HG03175 (cell line): ENCODE data around the gene DOCK1.

Source experiments
- ATAC-seq: cut with Tn5 transposase; IDR thresholded peaks from one replicate; pipeline ENCODE4 v1.9.1; 2021; ENCODE audit warnings: mild to moderate bottlenecking, moderate library complexity; ENCODE audit not compliant: unreplicated experiment

Gene DOCK1

DNA sequence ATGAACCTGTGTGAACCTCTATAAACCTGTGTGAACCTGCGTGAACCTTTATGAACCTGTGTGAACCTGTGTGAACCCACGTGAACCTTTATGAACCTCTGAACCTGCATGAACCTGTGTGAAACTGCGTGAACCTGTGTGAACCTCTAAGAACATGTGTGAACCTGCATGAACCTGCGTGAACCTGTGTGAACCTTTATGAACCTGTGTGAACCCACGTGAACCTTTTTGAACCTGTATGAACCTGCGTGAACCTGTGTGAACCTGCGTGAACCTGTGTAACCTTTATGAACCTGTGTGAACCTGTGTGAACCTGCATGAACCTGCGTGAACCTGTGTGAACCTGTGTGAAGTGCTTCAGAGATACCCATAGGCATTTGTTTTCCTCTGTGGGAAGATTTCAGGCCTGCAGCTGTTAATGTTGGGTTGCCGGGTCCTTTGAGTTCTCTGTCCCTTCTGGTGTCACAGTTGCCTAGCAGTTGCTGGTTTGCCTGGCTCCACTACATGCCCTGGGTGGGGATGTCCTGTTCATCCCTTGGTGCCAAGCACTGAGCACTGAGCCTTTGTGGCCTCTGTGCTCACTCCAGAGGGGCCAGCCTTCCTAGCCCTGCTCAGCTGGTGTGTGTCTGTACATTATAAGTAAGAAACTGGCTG is 97.9 kb downstream of the DOCK1 start:
- no peak for ATAC-seq

DNA sequence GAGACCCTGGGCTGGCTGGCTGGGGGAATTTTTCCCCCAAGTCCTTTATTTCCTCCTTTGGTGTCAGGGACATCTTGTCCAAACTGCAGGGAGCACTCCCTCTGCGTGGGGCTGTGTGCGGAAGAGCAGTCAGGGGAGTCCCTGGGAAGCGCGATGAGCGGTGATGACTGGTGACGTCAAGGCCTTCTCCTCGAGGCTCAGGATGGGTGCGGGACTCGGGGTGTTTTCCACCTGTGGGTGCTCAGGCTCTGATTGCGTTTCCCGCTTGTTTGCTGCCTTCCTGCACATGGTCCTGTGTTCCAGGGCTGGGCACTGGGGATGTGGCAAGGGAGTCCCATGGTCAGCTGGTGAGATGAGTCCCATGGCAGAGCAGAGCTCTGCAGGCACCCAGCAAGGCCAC is 101.2 kb downstream of the DOCK1 start:
- no peak for ATAC-seq

DNA sequence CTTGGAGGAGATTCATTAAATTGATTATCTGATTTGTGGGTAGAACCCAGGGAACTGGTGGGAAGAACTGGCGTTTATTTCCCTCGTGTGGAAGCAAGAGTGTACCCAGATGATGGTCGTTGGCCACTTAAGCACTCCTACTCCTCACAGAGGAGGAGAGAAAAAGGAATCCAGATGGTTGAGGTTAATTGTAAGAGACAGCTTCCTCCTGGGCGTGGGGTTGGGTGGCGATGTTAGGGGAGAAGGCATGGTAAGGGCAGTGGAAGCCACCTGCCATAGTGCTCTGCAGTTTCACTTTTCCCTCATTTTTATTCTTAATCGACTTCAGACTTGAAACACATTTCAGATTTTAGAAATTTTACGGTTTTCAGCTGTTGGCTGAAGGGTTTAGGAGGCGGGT is 104.1 kb downstream of the DOCK1 start:
- ATAC-seq: no peak

DNA sequence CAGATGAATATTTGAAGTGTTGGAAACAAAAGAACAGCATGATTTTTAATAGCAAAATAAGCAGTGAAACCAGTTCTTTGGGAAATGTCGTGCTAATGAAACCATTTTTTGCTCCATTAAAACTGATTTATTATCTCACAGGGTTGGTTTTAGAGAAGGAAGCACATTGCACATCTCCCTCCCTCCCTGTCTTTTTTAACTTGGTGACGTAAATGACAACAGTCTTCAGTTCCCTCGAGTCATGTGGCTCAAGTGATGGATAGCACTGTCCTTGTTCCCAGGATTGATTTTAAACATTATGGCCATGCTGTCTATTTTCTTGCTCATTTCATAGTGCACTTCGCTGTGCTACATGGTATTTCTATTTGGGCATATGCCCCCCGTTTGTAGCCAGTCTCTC is 105.9 kb downstream of the DOCK1 start:
- no peak for ATAC-seq

DNA sequence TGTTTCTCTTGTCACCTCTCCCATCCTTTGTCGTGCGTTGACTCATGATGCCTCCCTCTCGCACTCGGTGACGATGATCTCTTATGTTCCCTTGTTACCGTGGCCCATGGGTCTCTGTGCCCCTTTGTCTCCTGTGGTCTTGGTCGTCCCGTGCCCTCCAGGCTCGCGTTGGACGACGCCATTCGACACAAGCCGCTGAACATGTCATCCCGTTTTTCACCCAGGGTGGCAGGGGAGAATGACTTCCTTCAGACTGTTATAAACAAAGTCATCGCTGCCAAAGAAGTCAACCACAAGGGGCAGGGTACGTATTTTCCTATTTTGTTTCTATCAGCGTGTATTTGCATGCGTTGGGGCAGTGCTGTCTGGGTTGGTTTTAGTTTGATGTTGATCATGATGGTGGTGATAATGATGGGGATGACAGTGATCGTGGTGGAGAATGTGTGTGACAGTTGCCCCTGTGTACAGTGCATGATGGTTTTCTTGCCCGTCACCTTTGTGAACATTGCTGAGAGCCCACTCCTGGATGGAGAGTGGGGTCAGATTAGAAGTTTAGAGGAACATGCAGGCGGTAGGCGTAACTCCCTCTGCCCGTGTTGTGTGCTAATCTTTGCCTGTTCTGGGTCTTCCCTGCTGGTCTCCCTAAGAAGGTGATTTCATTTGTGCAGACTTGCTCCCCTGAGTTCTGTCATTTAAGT is 107.0 kb downstream of the DOCK1 start:
- no peak for ATAC-seq

DNA sequence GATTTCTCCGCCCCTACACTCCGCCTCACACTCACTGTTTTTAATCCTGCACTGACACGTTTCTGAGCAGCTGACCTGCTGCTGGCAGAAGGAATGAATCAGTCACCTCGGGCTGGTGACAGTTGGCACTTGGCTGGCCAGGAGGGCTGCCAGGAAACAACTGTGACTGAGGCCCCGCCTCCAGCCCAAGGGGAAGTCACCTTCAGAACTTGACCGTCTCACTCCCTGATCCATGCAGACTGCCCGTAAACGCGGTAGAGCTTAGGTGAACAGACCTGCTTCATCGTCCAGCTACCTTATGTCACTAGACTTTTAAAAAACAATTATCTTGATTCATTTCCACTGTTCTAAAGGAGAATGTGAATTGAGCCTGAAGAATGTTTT is 107.5 kb downstream of the DOCK1 start:
- ATAC-seq: no peak

DNA sequence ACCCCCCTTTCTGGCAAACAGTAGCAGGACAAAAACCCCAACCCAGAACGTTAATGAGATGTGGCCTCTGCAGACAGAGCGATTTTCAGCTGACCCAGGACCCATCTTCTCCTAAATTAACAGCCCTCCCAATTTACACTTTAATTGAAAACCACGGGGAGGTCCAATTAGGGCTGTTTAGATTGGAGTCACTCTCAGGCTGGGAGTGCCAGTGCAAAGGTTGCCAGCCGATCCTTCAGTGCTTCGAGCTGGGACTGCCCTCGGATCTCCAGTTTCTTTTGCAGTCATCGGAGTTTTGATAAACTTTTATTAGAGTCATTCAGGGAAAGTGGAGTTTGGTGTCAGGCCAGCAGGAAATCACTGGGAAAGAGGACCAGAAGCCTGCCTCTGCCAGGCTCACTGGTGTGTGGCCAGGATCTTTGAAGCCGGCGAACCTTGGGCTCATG is 108.0 kb downstream of the DOCK1 start:
- ATAC-seq: no peak

DNA sequence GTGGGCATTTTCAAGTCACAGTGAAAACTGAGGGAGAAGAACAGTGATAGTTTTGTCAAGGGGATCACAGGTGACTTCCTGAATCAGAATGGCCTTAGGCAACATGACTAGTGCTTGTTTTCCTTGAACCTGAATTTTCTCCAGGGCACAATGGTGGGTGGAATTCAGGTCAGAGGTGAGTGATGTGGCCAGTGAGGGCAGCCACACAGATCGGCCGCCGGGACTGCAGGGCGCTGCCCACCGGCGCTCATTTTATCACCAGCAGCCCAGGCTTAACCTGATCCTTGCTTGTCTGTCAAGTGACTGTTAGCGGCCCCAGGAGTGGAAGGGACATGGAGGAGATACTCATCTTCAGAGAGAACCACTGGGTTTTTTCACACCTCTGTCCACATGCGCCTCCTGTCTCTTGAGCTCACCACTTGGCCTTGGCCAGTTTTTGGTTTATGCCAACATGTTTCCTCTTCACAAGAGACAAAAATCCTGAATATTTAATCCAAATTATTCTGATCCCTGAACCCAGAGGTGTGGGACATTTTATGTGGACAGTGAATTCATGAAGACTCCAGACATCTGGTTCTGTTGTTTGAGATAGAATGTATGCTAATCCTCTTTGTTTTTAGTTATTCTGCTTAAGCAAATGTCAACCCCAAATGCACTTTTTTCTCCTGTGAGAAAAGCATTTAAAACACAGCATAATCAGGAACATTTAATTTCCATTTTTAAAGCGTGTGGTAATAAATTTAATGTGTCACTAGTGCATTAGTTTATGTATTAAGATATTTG is 108.7 kb downstream of the DOCK1 start:
- ATAC-seq: no peak

DNA sequence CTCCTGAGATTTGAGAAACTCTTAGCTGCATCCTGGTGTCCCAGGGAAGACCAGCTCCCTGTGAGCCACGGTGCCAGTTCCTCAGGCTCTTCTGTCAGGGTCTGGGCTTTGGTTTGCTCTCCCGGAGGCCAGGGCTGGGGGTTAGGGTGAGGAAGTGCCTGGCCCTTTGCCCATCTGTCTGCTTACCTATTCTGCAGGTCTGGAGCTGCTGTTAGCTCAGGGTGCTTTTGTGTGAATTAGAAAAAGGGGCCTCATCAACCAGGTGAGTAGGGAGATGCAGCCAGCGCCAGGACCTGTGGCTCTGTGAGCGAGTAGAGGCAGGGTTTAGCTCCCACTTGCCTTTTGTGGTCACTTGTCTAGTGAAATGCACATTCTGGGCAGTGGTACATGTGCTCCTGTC is 109.4 kb downstream of the DOCK1 start:
- ATAC-seq: no peak

DNA sequence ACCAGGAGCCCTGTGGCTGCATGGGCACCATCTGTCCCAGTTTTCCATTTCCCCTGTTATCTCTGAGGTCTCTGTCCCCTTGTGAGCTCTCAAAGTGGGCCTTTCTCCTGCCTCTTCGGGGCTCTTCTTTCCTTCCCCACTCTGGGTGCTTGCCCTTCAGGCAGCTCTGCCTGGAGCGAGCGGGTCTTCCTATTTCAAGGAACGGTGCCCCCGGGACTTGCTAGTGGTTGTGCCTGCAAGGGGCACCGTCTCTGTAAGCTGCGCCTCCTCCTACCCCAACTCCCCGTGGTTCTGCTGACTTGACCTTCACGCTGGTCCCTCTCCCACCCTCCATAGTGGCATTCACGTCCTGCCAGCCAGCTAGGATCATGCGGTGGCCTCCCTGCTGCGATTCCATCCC is 110.1 kb downstream of the DOCK1 start:
- no peak for ATAC-seq

DNA sequence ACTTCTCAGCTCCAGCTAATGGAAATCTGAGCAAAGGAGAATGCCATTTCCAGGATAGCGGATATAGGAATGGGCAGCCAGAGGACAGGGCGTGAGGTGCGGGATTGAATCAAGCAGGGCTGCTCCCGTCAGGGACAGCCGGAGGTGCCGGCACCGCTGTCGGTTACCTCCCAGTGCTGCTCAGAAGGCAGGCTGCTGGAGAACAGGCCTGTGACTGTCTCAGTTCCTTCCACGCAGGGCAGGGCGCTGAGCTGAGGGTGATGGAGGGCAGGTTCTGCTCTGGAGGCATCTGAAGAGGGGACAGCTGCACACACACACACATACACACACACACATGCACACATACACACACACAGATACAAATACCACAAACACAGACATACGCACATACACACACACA is 111.1 kb downstream of the DOCK1 start:
- ATAC-seq: no peak

DNA sequence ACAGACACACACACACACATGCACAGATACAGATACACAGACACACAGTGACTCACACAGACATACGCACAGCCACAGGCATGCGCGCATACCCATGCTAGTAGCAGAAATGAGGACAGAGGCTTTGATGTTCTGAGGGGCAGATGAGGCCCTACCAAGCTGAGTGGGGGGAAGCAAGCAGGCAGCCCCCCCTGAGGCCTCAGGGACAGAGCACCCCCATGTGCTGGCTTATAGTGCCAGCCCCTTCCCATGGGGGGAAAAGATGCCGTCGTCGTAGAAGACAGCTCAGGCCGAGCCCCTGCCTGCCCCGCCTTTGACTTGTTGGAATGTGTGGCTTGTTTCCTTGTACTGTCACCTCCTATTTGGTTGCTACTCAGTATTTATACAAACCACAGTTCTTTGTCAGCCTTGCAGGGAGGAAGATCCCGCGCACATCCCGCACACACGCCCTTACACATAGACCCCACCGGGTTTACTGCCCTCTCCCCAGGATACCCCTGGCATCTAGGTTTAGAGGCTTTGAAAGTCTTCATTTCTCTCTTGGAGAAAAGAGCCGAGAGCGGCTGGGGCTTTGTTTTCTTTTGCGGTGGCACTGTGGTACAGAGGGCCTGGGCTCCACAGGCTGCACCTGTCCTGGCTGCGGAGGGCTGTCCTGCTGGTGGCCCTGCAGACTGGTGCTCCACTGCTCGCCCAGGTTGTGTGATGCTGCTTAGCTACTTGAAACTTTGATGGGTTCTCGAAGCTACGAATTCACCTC is 112.5 kb downstream of the DOCK1 start:
- no peak for ATAC-seq

DNA sequence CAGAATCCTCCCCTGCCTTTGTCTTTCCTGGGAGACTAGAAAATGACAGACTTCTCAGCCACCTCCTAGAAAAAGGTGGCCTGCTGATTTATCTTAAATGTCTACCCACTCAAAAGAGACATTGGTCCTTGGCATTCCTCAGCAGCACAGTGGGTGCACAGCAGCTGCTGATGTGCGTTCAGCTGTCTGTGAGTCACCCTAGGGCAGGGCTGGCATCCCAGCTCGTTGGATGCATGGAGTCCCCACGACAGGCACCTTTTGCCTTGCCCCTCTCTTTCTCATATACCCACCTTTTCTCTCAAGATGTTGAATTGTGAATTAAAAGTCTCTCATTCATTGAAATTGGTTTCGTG is 113.0 kb downstream of the DOCK1 start:
- no peak for ATAC-seq

DNA sequence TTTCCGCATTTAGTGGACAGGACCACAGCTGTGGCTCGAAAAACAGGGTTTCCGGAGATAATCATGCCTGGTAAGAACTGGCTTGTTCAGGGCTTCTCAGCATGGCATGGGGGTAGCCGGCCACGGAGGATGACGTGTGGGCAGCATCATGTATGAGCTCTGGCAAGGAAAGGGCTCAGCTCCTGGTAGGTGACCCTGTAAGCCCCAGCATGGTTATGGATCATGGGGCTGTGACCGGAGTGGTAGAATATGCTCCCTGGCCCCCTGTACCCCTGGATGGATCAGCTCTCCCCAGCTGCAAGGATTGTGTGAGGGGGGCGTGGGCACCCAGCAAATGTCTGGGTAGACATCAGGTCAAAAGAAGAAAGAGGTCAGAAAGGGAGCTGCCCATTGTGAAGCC is 113.5 kb downstream of the DOCK1 start:
- ATAC-seq: no peak

DNA sequence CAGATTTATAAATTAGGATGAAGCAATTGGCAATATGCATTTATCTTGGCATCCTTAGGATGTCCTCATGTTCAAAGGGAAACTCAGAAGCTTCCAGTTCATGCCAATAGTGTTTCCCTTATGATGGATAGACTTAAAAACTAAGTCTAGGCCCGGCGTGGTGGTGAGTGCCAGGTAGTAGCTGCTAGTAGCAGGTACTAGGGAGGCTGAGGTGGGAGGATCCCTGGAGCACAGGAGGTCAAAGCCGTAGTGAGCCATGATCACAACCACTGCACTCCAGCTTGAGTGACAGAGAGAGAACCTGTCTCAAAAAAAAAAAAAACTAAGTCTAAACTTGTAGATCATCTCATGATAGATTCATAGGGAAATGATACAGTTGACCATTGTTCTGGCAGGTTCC is 115.0 kb downstream of the DOCK1 start:
- no peak for ATAC-seq

DNA sequence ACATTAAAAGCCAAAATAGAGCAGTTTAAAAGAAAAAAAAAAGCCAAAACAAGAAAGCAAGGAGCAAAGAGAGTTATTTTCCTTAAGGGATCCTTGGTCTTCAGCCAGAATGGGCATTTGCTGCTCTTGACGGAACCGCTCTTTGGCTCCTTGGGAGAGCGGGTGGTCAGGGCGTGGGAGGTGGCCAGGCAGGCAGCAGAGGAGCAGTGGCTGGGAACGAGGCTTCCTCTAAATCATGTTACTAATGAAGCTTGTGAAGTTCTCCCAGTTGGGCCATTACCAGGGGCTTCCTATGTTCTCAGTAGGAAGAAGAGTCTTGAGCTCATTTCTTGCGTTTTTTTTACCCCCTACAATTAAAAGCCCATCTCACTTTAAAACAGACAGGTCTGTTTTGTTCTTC is 116.6 kb downstream of the DOCK1 start:
- no peak for ATAC-seq

DNA sequence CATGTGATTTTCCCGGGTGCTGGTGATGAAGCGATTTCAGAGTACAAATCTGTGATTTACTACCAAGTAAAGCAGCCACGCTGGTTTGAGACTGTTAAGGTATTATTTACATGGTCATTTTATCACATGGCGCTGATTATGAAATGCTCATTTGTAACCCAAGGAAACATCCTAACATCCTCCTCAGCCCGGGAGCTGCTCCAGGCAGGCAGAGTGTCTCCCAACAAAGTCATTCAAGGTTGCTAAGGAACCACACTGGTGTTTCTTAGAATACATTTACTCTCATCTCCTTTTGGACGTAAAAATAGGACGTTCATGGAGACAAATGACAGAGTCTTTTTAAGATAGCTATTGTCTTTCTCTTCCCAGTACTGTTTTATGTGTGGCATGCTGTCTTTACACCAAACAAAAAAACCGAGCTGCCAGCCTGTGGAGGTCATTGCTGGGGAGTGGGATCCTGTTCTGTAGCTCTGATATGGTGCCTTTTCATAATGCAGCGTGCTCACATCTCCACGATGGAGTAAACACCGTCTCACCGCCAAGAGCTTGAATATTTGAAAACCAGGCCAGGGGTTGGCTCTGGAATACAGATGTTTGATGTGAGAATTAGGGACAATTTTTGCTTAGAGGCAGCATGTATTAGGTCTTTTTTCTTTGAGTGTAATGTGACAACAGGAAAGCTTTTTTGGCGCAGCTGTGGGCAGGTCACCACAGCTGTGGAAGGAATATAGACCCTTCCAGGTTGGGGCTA is 119.6 kb downstream of the DOCK1 start:
- no peak for ATAC-seq

DNA sequence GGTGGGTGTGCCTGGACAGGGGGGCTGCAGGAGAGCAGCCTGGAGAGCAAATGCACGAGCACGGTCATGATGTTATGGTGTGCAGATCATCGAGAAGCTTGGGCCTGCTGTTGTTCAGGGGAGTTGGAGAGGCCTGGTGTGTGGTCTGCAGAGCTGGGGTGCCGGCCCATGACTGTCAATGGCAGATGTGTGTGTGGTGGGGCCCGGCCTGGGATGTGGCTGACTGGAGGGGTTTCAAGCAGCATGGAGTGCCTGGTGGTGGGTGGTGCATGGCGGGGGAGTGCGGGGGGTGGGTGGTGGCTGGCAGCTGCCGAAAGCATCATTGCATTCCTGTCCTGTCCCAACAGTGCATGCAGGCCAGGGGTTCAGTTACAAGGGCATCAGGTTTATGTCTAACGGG is 122.6 kb downstream of the DOCK1 start:
- no peak for ATAC-seq

DNA sequence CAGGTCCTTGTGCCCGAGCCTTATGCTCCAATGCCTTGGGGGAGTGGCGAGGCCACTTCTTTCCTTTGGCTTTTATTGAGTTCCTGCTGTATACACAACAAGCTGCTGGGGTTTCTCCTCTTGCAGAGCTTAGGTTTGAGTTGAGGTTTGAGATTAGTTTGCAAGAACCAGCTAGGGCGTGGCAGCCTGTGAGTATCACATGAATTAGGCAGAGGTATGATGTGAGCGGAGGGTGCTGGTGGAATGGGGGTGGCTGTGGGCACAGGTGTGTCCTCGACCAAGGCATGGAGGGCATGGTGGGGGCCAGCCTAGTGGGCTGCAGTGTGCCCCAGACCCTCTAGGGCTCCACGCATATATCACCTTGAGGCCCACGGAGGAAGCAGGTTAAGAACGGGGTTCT is 123.3 kb downstream of the DOCK1 start:
- ATAC-seq: no peak

DNA sequence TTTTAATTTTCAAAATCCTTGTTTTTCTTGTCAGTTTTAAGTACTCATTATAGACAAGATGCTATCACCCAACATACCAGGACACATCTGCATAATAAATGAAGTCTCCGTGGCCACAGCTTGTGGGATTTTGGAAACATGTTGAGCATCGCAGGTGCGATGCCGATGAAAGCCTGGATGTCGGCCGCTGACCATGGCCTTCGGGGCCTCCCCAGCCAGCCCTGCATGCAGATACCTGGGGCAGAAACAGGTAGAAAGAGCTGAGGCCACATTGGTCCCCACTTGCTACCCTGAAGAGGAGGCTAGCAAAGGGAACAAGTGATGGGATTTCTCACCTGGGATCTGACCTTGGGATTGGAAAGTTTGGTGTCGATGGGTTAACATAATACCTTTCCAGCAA is 123.8 kb downstream of the DOCK1 start:
- ATAC-seq: no peak
